Measurements from ENCODE around the gene CELF2.

DNA sequence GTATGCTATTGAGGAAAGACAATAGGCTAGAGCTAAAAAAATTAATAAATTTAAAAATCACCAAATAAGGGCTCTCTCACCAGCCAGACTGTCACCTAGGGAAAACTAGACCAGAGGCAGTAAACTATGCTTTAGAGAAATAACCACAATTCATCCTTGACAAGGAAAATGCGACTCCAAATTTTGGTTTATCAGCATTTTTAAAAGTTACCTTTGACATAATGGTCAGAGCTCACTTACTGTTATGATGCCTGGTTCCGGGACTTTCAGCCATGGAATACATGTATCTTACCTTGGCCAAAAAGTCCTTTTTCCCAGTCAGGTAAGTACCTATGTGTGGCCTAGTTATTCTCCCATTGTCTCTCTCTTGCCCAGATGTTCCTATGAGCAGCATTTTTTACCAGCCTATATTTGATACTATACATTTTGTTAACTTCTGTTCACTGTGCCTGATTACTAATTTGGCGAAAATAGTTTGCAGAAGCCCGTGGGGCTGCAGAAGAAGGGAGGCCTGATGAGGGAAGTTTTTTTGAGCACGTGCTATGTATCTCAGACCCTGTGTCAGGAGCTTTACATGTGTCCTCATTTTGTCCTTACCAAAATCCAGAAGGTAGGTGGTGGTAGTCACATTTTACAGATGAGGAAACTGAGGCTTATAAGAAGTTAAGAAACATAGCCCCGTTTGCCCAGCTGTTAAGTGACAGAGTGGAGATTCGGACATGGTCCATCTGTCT, 149.7 kb downstream of the CELF2 start:
- TF ChIP-seq, protein P1, sequence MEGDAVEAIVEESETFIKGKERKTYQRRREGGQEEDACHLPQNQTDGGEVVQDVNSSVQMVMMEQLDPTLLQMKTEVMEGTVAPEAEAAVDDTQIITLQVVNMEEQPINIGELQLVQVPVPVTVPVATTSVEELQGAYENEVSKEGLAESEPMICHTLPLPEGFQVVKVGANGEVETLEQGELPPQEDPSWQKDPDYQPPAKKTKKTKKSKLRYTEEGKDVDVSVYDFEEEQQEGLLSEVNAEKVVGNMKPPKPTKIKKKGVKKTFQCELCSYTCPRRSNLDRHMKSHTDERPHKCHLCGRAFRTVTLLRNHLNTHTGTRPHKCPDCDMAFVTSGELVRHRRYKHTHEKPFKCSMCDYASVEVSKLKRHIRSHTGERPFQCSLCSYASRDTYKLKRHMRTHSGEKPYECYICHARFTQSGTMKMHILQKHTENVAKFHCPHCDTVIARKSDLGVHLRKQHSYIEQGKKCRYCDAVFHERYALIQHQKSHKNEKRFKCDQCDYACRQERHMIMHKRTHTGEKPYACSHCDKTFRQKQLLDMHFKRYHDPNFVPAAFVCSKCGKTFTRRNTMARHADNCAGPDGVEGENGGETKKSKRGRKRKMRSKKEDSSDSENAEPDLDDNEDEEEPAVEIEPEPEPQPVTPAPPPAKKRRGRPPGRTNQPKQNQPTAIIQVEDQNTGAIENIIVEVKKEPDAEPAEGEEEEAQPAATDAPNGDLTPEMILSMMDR (IDR thresholded peaks at IDR 0.05; ENCODE audit: borderline replicate concordance, extremely low read depth, low read length, poor library complexity, severe bottlenecking), result no peak
- TF ChIP-seq EZH2 (IDR thresholded peaks at IDR 0.05; ENCODE audit: borderline replicate concordance, low read depth, low read length, severe bottlenecking), result no peak

Data from DND-41 (cell line).